ENCODE measurements around the gene STAP2.
"Not testable (repeated sequence)": the region's sequence is repeated elsewhere in the genome, so short reads cannot be mapped to it uniquely, and the experiment has no call there.

The STAP2 gene

GRCh38 chr19:4342314-4342614, 3.6 kb upstream of the STAP2 start:
- Histone ChIP-seq H3K4me3 (ENCODE audit: low read length) (peak overlapping the region; percentile 48; the same call in 1 of the 2 replicates), H3K9me3 (ENCODE audit: control insufficient read depth, insufficient read depth, low read length) (no peaks in the 10 kb centered on the region), H3K27ac (ENCODE audit: low read length) (no peak overlapping the region), H3K4me1 (ENCODE audit: control insufficient read depth, insufficient read depth, low read length) (peaks cover 3% of the 10 kb centered on the region), H3K36me3 (ENCODE audit: control insufficient read depth, insufficient read depth, low read length) (peaks cover 7% of the 10 kb centered on the region), H3K27me3 (ENCODE audit: control insufficient read depth, insufficient read depth, low read length) (no peaks in the 10 kb centered on the region)
- no peak for DNase-seq (ENCODE audit: low read depth, low spot score)
- WGBS (ENCODE audit: insufficient coverage, insufficient read length) = no CpG with 5 or more reads among the region's 10 CpGs

- H3K27ac ChIP-seq (ENCODE audit: low read length) = no peak overlapping the region
- no peaks in the 10 kb centered on the region for H3K9me3 ChIP-seq (ENCODE audit: control insufficient read depth, insufficient read depth, low read length)
- WGBS (ENCODE audit: insufficient coverage, insufficient read length) = no CpG with 5 or more reads among the region's 14 CpGs
- H3K4me1 ChIP-seq (ENCODE audit: control insufficient read depth, insufficient read depth, low read length) = peaks cover 3% of the 10 kb centered on the region; the same call in 1 of the 2 replicates
- DNase-seq (ENCODE audit: low read depth, low spot score) = no peak
- H3K36me3 ChIP-seq (ENCODE audit: control insufficient read depth, insufficient read depth, low read length) = no peaks in the 10 kb centered on the region
- no peaks in the 10 kb centered on the region for H3K27me3 ChIP-seq (ENCODE audit: control insufficient read depth, insufficient read depth, low read length)
- H3K4me3 ChIP-seq (ENCODE audit: low read length) = peak overlapping the region; percentile 21; the same call in 1 of the 2 replicates
Observed at GRCh38 chr19:4337906-4338440, 654 bp downstream of the STAP2 start.

GRCh38 chr19:4334929-4335570, 3.6 kb downstream of the STAP2 start:
- H3K27ac ChIP-seq (ENCODE audit: low read length) = no peak overlapping the region
- no peak for DNase-seq (ENCODE audit: low read depth, low spot score)
- 100% methylated on average over 4 of the region's 7 CpGs for WGBS (ENCODE audit: insufficient coverage, insufficient read length)
- H3K4me3 ChIP-seq (ENCODE audit: low read length) = no peak overlapping the region
- 0 out of 2 replicates have a peak, but pooled peaks cover 1% of the 10 kb centered on the region for H3K4me1 ChIP-seq (ENCODE audit: control insufficient read depth, insufficient read depth, low read length)
- no peaks in the 10 kb centered on the region for H3K36me3 ChIP-seq (ENCODE audit: control insufficient read depth, insufficient read depth, low read length)
- no peaks in the 10 kb centered on the region for H3K9me3 ChIP-seq (ENCODE audit: control insufficient read depth, insufficient read depth, low read length)
- H3K27me3 ChIP-seq (ENCODE audit: control insufficient read depth, insufficient read depth, low read length) = no peaks in the 10 kb centered on the region

GRCh38 chr19:4329858-4330257, 8.8 kb downstream of the STAP2 start:
- Histone ChIP-seq H3K4me1 (ENCODE audit: control insufficient read depth, insufficient read depth, low read length) (peaks cover 4% of the 10 kb centered on the region; the same call in 1 of the 2 replicates), H3K27me3 (ENCODE audit: control insufficient read depth, insufficient read depth, low read length) (no peaks in the 10 kb centered on the region)
- no CpG with 5 or more reads among the region's 19 CpGs for WGBS (ENCODE audit: insufficient coverage, insufficient read length)

GRCh38 chr19:4328991-4329681, 9.5 kb downstream of the STAP2 start:
- not testable (repeated sequence) for H3K4me1 ChIP-seq (ENCODE audit: control insufficient read depth, insufficient read depth, low read length); H3K27ac ChIP-seq (ENCODE audit: low read length); H3K36me3 ChIP-seq (ENCODE audit: control insufficient read depth, insufficient read depth, low read length); H3K9me3 ChIP-seq (ENCODE audit: control insufficient read depth, insufficient read depth, low read length); H3K27me3 ChIP-seq (ENCODE audit: control insufficient read depth, insufficient read depth, low read length)
- peak; percentile 35 for DNase-seq (ENCODE audit: low read depth, low spot score)
- no CpG with 5 or more reads among the region's 35 CpGs for WGBS (ENCODE audit: insufficient coverage, insufficient read length)
- H3K4me3 ChIP-seq (ENCODE audit: low read length) = peak overlapping the region; percentile 64; the same call in 1 of the 2 replicates

More at GRCh38 chr19:4329858-4330257, 8.8 kb downstream of the STAP2 start:
- H3K27ac ChIP-seq (ENCODE audit: low read length) = no peak overlapping the region
- DNase-seq (ENCODE audit: low read depth, low spot score) = no peak
- no peak overlapping the region for H3K4me3 ChIP-seq (ENCODE audit: low read length)
- no peaks in the 10 kb centered on the region for H3K36me3 ChIP-seq (ENCODE audit: control insufficient read depth, insufficient read depth, low read length)
- no peaks in the 10 kb centered on the region for H3K9me3 ChIP-seq (ENCODE audit: control insufficient read depth, insufficient read depth, low read length)

- DNase-seq (ENCODE audit: low read depth, low spot score) = peak; percentile 81
- no peaks in the 10 kb centered on the region for H3K9me3 ChIP-seq (ENCODE audit: control insufficient read depth, insufficient read depth, low read length)
- H3K4me3 ChIP-seq (ENCODE audit: low read length) = peak overlapping the region; percentile 64; the same call in 1 of the 2 replicates
- H3K27ac ChIP-seq (ENCODE audit: low read length) = no peak overlapping the region
- peaks cover 4% of the 10 kb centered on the region; the same call in 1 of the 2 replicates for H3K4me1 ChIP-seq (ENCODE audit: control insufficient read depth, insufficient read depth, low read length)
- no CpG with 5 or more reads among the region's 49 CpGs for WGBS (ENCODE audit: insufficient coverage, insufficient read length)
- H3K27me3 ChIP-seq (ENCODE audit: control insufficient read depth, insufficient read depth, low read length) = no peaks in the 10 kb centered on the region
- H3K36me3 ChIP-seq (ENCODE audit: control insufficient read depth, insufficient read depth, low read length) = no peaks in the 10 kb centered on the region; the same call in 1 of the 2 replicates
Observed at GRCh38 chr19:4328243-4328990, 10.2 kb downstream of the STAP2 start.

GRCh38 chr19:4327877-4328242, 10.8 kb downstream of the STAP2 start:
- no peak for DNase-seq (ENCODE audit: low read depth, low spot score)
- H3K36me3 ChIP-seq (ENCODE audit: control insufficient read depth, insufficient read depth, low read length) = peaks cover 2% of the 10 kb centered on the region; the same call in 1 of the 2 replicates
- no peaks in the 10 kb centered on the region for H3K27me3 ChIP-seq (ENCODE audit: control insufficient read depth, insufficient read depth, low read length)
- WGBS (ENCODE audit: insufficient coverage, insufficient read length) = no CpG with 5 or more reads among the region's 13 CpGs
- H3K4me3 ChIP-seq (ENCODE audit: low read length) = peak overlapping the region; percentile 21; the same call in 1 of the 2 replicates
- no peak overlapping the region for H3K27ac ChIP-seq (ENCODE audit: low read length)
- peaks cover 4% of the 10 kb centered on the region; the same call in 1 of the 2 replicates for H3K4me1 ChIP-seq (ENCODE audit: control insufficient read depth, insufficient read depth, low read length)
- no peaks in the 10 kb centered on the region for H3K9me3 ChIP-seq (ENCODE audit: control insufficient read depth, insufficient read depth, low read length)

GRCh38 chr19:4327252-4327876, 11.3 kb downstream of the STAP2 start:
- Histone ChIP-seq H3K27ac (ENCODE audit: low read length) (no peak overlapping the region), H3K9me3 (ENCODE audit: control insufficient read depth, insufficient read depth, low read length) (no peaks in the 10 kb centered on the region), H3K4me1 (ENCODE audit: control insufficient read depth, insufficient read depth, low read length) (peaks cover 4% of the 10 kb centered on the region; the same call in 1 of the 2 replicates), H3K4me3 (ENCODE audit: low read length) (peak overlapping the region; percentile 49; the same call in 1 of the 2 replicates), H3K36me3 (ENCODE audit: control insufficient read depth, insufficient read depth, low read length) (peaks cover 3% of the 10 kb centered on the region; the same call in 1 of the 2 replicates), H3K27me3 (ENCODE audit: control insufficient read depth, insufficient read depth, low read length) (no peaks in the 10 kb centered on the region)
- no CpG with 5 or more reads among the region's 30 CpGs for WGBS (ENCODE audit: insufficient coverage, insufficient read length)
- DNase-seq (ENCODE audit: low read depth, low spot score) = peak; percentile 78

- peaks cover 3% of the 10 kb centered on the region; the same call in 1 of the 2 replicates for H3K36me3 ChIP-seq (ENCODE audit: control insufficient read depth, insufficient read depth, low read length)
- no peak overlapping the region for H3K27ac ChIP-seq (ENCODE audit: low read length)
- H3K4me1 ChIP-seq (ENCODE audit: control insufficient read depth, insufficient read depth, low read length) = peaks cover 4% of the 10 kb centered on the region; the same call in 1 of the 2 replicates
- no CpG with 5 or more reads among the region's 33 CpGs for WGBS (ENCODE audit: insufficient coverage, insufficient read length)
- peak; percentile 41 for DNase-seq (ENCODE audit: low read depth, low spot score)
- H3K4me3 ChIP-seq (ENCODE audit: low read length) = peak overlapping the region; percentile 49; the same call in 1 of the 2 replicates
- no peaks in the 10 kb centered on the region for H3K27me3 ChIP-seq (ENCODE audit: control insufficient read depth, insufficient read depth, low read length)
- H3K9me3 ChIP-seq (ENCODE audit: control insufficient read depth, insufficient read depth, low read length) = no peaks in the 10 kb centered on the region
Observed at GRCh38 chr19:4326837-4327251, 11.8 kb downstream of the STAP2 start.
